Stimulated activated CD4-positive, alpha-beta T cell treated with anti-CD3 and anti-CD28 coated beads, Interleukin-15, amount 100 ng/mL, for 1 hour (primary cell): ENCODE results near the gene HS6ST1.

Experiments
- DNase-seq, 2 donors: peaks; one replicate each; pipeline ENCODE4 v3.0.0-alpha.2; 2020; ENCODE audit warnings: low read depth in 1 of 2, low spot score in 1 of 2

Gene HS6ST1

DNA sequence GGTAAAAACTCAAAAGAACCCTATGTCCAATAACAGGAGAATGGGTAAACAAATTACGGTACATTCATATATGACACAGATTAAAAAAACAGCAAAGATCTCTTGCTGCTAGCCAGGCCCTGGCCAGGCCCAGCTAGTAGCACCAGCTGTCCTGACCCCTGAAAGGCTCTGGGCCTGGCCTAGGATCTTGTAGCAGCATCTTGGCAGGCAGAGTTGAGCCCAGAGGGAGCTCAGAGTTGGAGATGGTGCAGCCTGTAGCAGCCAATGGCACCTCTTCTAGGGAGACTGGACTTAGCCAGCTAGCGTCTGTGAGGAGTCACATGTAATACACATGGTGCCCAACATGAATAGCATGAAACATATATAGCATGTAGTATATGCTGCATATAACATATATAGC, 69.1 kb downstream of the HS6ST1 start:
- DNase-seq, result no peak

DNA sequence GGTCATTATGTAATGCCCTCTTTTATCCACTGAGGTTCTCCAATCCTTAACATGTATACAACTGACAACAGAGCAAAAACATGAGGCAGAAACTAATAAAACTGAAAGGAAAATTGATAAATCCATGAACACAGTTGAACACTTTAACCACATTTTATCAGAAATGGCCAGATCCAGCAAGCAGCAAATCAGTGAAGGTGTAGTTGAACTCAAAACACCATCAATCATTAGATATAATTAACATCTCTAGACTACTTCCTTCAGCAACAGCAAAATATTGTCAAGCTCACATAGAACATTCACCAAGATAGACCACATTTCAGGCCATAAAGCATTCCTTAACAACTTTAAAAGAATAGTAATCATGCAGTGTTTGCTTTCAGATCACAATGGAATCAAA, 72.9 kb downstream of the HS6ST1 start:
- DNase-seq, result no peak

DNA sequence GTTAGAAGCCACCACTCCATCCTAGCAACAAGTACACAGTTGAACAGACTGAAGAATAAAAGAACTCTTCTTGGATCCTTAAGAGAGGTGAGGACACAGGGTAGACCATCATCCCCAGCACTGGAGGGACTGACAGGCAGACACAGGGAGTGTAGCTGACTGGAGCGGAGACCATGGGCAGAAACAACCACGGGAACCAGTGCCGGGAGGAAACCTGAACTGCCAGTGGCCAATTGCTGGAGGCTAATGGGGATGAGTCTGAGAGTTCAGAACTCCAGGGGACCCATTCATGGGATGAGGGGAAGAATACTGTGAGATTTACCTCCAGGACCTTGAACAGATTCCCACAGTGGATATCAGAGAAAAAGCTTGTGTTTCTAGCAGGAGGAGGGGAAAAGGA, 76.8 kb downstream of the HS6ST1 start:
- no peak for DNase-seq

DNA sequence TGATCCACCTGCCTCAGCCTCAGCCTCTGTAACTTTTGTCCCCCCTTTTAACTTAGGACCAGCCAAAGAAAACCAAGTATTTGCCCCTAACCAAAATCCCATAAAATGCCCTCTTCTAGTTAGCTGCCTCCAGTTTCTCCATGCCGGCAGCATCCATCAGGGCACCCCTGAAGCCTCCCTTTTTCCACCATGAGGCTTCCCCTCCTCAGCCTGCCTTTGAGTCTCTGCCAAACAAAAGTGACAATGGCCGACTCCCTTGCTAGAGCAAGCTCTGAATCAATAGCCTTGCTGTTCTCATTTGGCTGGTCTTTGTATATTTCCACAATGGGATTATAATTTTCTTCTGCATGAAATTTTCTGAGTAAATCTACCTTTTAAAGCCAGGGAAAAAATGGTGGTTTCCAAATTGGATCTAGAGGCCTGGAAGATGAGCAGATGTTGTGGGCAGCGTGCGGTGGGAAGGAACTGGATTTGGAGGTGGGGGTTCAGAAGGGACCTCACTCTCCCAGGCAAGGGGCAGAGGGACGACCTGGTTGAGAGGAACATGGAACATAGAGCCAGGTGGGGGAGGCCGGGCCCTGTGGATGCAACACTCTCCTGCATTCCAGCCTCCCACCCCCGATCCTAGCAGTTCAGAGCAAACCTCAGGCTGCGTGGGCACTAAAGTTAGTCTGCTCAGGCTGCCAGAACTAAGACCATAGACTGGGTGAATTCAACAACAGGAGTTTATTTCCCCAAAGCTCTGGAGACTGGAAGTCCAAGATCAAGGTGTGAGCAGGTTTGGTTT, 80.6 kb downstream of the HS6ST1 start:
- DNase-seq, result no peak

DNA sequence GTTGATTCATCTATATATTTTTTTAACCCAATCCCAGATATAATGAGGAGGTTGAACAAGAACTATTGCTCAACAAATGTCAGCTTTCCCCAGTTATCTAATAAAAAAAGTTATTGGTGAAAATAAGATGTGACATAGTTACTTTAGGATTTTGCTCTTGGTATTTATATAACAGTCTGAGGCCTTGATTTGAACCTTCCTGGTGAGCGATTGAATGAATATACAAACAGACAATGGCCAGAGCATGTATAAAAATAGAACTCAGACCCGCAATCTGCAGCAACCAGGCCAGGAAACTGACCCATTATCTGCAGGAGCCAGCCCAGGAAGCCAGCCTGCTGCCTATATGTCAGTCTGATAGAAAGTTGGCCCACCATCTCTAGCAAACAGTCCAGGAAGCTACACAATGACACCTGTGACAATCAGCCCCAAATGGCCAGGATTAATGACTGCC, 81.6 kb downstream of the HS6ST1 start:
- DNase-seq, result no peak

DNA sequence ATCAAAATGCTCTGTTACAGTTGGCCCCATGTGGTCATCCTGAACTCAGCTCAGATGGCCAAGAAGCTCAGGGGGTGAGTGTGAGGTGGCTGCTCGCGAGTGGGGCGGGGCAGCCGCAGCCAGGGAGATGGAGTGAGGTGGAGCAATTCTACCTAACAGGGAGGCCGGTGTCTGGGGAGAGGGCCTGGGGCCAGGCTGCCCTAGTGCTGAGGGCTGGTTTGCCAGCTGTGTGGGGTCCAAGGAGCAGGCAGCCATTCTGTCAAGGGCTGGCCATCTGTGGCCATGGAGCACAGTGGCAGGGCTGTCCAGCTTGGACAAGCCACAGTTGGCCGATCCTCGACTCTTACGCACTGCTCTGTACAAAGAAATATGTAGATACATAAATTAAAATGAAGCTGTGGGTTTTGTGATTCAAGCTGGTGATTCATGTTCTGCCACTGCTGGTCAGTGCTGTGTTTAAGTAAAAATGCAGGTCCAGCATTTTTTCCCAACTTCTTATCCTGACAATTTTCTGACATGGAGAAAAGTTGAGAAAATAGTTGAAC, 82.1 kb downstream of the HS6ST1 start:
- no peak for DNase-seq

DNA sequence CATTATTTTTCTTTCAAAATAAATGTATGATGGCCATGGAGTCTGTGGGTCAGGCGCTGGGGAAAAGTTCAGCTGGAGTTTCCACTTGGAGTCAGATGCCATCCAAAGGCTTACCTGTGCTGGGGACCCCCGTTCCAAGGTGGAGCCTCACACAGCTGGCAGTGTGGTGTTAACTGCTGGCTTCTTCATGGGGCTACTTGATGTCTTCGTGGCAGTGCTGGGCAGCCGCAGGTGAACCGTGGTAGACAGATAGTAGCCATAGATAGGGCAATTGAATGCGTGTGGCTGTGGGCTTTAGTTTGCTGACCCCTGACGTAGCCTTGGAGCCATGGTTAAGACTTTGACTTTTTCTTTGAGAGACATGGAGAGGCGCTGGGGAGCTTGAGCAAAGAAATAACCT, 83.1 kb downstream of the HS6ST1 start:
- DNase-seq, result no peak

DNA sequence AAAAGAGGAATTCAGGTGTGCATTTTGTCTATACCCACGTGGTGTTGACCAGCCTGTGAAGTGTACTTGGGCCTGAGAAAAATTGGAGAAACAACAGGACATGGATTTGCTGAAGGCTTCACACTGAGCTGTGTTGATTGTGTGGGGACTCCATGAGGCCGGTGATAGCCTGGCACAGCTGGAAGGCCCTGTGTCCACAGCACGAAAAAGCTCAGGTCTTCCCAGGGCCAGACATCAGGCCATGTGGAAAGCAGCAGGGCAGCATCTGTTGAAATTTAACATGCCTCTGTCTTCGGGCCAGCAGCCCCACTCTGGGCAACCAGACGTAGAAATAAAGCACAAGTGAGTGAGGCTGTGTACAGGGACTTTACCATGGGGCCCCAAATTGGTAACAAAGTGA, 84.1 kb downstream of the HS6ST1 start:
- no peak for DNase-seq

DNA sequence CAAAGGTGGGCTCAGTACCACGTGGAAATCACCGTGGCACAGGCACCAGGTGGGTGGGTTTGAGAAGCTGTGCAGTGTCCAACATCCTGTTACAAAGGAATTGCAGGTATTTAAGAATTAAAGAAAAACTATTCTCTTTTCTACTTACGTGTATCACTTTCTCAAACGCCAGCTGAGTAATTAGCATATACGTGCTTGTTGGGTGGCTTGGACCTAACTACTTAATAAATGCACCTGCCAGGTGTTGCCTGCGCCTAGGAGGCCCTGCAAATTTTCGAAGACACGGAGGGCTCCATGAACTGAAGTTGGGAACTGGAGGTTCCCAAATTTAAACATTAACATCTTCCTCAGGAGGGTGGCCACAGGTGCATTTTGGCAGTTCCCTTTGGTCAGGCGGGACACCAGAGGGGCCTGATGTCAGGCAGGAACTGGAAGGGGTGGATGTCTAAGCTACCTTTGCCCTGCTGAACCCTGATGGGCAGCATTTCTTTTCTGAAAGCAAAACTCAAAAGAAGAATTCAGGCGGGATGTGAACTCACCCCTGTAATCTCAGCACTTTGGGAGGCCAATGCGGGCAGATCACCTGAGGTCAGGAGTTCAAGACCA, 84.8 kb downstream of the HS6ST1 start:
- no peak for DNase-seq

DNA sequence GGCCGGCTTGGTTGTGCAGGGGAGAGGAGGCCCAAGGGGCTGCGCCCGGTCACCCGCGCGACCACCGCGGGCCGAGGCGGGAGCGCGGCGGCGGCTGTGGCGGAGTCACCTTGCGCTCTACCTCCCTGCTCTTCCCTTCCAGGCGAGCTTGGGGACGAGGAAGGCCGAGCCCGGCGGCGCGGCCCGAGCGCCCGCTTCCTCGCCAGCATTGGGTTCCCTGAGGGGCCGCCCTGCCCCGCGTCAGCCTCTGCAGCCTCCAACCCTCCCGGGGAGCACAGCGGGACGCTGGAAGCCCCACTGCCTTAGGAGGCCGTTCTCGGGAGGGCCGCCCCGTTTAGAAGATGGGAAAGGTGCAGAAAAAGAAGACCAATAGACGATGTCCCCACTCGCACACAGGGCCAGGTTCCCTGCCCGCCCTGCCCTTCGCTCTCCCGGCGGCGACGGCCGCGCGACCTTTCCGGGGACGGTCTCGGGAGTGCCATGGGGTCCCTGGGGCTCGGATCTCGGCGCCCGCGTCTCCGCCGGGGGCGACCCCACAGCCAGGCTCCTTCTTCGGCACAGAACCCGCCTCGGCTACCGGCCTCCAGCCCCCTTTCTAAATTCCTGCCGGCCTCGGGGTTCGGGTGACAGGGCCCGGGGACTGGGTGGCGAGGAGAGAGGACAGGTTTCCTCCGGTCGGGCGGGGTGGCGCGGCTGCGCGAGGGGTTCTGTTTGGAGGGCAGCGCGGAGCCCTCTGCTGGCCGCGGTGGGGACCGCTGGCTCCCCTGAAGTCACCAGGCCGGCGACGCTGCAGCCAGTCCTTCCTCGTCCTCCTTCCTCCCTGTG, 85.5 kb downstream of the HS6ST1 start:
- DNase-seq, result peak; percentile 62 to 78

DNA sequence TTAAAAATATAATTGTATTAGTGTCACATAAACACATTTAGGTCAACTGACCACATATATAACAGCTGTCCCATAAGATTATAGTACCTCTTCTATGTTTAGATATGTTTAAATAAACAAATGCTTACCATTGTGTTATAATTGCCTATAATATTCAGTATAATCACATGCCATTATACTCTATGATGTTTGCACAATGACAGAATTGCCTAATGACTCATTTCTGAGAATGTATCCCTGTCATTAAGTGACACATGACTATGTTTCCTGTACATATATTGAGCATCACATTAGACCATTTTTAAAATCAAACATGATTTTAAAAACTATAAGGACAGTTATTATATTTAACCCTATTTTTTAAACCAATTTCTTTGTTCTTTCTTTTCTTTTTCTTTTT, 89.8 kb downstream of the HS6ST1 start:
- no peak for DNase-seq

DNA sequence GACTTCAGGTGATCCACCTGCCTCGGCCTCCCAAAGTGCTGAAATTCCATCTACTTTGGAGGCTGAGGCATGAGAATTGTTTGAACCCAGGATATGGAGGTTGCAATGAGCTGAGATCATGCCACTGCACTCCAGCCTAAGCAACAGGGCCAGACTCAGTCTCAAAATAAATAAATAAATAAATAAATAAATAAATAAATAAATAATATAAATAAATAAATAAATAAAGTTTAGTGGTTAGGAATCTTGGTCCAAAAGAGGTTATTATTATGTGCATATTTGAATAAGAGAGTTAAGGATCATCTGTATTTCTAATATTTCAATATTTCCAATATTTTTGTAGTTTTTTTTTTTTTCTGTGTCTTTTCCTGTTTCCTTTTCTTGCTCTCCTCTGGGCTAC, 90.8 kb downstream of the HS6ST1 start:
- DNase-seq, result no peak

DNA sequence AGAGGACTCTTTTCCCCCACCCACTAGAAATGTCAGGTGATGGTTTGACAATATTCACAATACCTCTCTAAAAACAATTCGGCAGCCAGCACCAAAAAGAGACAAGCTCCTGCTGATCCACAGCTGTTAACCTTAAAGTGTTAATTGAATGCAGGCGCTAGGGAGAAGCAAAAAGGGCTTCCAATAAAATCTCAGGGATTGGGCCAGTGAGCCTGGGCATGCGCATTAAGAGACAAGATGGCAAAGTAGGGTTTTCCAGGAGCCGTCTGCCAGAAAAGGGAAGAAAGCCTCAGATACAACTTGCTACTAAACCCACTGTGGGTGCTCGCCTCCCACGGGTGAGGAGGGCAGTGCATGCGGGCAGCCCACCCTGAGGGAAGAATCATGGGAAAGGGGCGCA, 98.8 kb downstream of the HS6ST1 start:
- no peak for DNase-seq

DNA sequence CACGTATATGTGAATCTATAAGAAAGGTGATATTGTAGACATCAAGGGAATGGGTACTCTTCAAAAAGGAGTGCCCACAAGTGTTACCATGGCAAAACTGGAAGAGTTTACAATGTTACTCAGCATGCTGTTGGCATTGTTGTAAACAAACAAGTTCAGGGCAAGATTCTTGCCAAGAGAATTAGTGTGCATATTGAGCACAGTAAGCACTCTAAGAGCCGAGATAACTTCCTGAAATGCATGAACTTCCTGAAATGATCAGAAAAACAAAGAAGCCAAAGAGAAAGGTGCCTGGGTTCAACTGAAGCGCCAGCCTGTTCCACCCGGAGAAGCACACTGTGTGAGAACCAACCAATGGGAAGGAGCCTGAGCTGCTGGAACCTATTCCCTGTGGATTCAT, 101.0 kb downstream of the HS6ST1 start:
- DNase-seq, result no peak

DNA sequence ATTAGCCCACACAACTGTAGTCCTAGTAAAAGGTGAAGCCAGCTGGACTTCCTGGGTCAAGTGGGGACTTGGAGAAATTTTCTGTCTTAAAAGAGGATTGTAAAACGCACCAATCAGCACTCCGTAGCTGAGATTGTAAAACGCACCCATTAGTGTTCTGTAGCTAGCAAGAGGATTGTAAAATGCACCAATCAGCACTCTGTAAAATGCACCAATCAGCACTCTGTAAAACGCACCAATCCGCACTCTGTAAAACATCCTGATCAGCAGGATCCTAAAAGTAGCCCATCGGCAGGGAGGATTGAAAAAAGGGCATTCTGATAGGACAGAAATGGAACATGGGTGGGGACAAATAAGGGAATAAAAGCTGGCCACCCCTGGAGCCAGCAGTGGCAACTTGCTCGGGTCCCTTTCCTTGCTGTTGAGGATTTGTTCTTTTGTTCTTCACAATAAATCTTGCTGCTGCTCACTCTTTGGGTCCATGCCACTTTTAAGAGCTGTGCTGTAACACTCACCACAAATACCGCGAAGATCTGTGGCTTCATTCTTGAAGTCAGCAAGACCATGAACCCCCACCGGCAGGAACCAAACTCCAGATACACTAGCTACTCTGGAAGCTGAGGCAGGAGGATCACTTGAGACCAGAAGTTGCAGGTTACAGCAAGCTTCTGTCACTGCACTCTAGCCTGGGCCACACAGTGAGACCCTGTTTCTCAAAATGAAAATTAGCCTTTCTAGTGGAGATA, 102.6 kb downstream of the HS6ST1 start:
- no peak for DNase-seq
